Measurements from ENCODE around the gene NADK2. TPM values are rescaled to one million over a fixed set of nuclear protein-coding genes. Genes with fewer than 3 reads are reported as not detected.
"Not testable (repeated sequence)": the region's sequence is repeated elsewhere in the genome, so short reads cannot be mapped to it uniquely, and the experiment has no call there.

Gene NADK2
- total RNA-seq, 1 donor from 2014 or later: 25.6 TPM

GRCh38 chr5:36208786-36209185 lies 32.9 kb downstream of the NADK2 start:
- DNase-seq (ENCODE audit: low read depth in 2 of 2): no peak

- DNase-seq (ENCODE audit: low read depth in 2 of 2): no peak
Measured at GRCh38 chr5:36206913-36207312, 34.8 kb downstream of the NADK2 start.

GRCh38 chr5:36205329-36205728 lies 36.4 kb downstream of the NADK2 start:
- no peak for DNase-seq (ENCODE audit: low read depth in 2 of 2)

GRCh38 chr5:36202521-36202961 lies 39.2 kb downstream of the NADK2 start:
- DNase-seq (ENCODE audit: low read depth in 2 of 2): peak in 1 of 2 donors; percentile 77

GRCh38 chr5:36200513-36200912 lies 41.2 kb downstream of the NADK2 start:
- peak in 1 of 2 donors; percentile 72 for DNase-seq (ENCODE audit: low read depth in 2 of 2)

GRCh38 chr5:36199620-36200019 lies 42.1 kb downstream of the NADK2 start:
- no peak for DNase-seq (ENCODE audit: low read depth in 2 of 2)

GRCh38 chr5:36198783-36199182 lies 42.9 kb downstream of the NADK2 start:
- DNase-seq (ENCODE audit: low read depth in 2 of 2): not testable (repeated sequence)

- DNase-seq (ENCODE audit: low read depth in 2 of 2): no peak
Measured at GRCh38 chr5:36198281-36198680, 43.4 kb downstream of the NADK2 start.

GRCh38 chr5:36193746-36194145 lies 48.0 kb downstream of the NADK2 start:
- no peak for DNase-seq (ENCODE audit: low read depth in 2 of 2)

- DNase-seq (ENCODE audit: low read depth in 2 of 2): not testable (repeated sequence)
Measured at GRCh38 chr5:36184408-36184807, 57.3 kb downstream of the NADK2 start.

GRCh38 chr5:36181774-36182173 lies 60.0 kb downstream of the NADK2 start:
- DNase-seq (ENCODE audit: low read depth in 2 of 2): no peak

- no peak for DNase-seq (ENCODE audit: low read depth in 2 of 2)
Measured at GRCh38 chr5:36180556-36181350, 61.0 kb downstream of the NADK2 start.

- DNase-seq (ENCODE audit: low read depth in 2 of 2): no peak
Measured at GRCh38 chr5:36179950-36180349, 61.8 kb downstream of the NADK2 start.

- no peak for DNase-seq (ENCODE audit: low read depth in 2 of 2)
Measured at GRCh38 chr5:36178524-36178890, 63.2 kb downstream of the NADK2 start.

- peak; percentile 67 to 70 for DNase-seq (ENCODE audit: low read depth in 2 of 2)
Measured at GRCh38 chr5:36177715-36178523, 63.8 kb downstream of the NADK2 start.

GRCh38 chr5:36177154-36177553 lies 64.6 kb downstream of the NADK2 start:
- no peak for DNase-seq (ENCODE audit: low read depth in 2 of 2)

- no peak for DNase-seq (ENCODE audit: low read depth in 2 of 2)
Measured at GRCh38 chr5:36175043-36175442, 66.7 kb downstream of the NADK2 start.

GRCh38 chr5:36174119-36174518 lies 67.6 kb downstream of the NADK2 start:
- peak in 1 of 2 donors; percentile 35 for DNase-seq (ENCODE audit: low read depth in 2 of 2)

GRCh38 chr5:36173426-36173825 lies 68.3 kb downstream of the NADK2 start:
- no peak for DNase-seq (ENCODE audit: low read depth in 2 of 2)

- no peak for DNase-seq (ENCODE audit: low read depth in 2 of 2)
Measured at GRCh38 chr5:36172599-36172998, 69.1 kb downstream of the NADK2 start.

GRCh38 chr5:36170832-36171424 lies 70.8 kb downstream of the NADK2 start:
- no peak for DNase-seq (ENCODE audit: low read depth in 2 of 2)

GRCh38 chr5:36168737-36169136 lies 73.0 kb downstream of the NADK2 start:
- no peak for DNase-seq (ENCODE audit: low read depth in 2 of 2)

All from lung microvascular endothelial cell (primary cell).